ENCODE data around the gene TMEM150B.
A peak's percentile ranks its signal among the peaks of the same experiment; 100 is the strongest.

TMEM150B gene

GRCh38 chr19:55341171-55341588, 16.0 kb upstream of the TMEM150B start:
- H3K27me3 ChIP-seq (replicated peaks; ENCODE audit: control insufficient read depth, insufficient read depth, low read length): no peaks in the 10 kb centered on the region
- H3K4me3 ChIP-seq (replicated peaks; ENCODE audit: low read depth, low read length): peak overlapping the region; percentile 71
- peak; percentile 54 for DNase-seq (ENCODE audit: extremely low read depth, insufficient read length)
- no peaks in the 10 kb centered on the region; the same call in none of the 2 replicates for H3K36me3 ChIP-seq (ENCODE audit: control insufficient read depth, insufficient read depth, low read length)
- TF ChIP-seq CTCF (IDR thresholded peaks at IDR 0.05; ENCODE audit: insufficient read depth, low read length, poor library complexity, severe bottlenecking): no peak

DNA sequence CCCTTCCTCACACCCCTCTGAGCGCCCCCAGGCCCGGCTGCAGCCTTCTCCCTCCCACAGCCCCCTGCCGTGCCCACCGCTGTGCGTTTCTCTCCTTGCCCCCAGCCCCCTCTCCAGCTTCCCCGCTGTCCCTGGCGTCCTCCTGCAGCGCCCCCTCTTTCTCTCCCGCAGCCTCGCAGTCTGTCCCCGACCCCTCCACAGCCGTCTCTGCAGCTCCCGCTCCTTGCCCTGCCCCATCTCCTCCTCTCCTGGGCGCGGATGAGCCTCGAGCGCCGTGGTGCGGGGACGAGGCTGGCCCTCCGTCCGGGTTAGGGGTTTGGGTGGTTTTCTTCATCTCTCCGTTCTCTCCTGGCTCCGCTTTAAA, 15.6 kb upstream of the TMEM150B start:
- Histone ChIP-seq H3K4me3 (replicated peaks; ENCODE audit: low read depth, low read length) (peak overlapping the region; percentile 71), H3K36me3 (ENCODE audit: control insufficient read depth, insufficient read depth, low read length) (no peaks in the 10 kb centered on the region; the same call in none of the 2 replicates), H3K27me3 (replicated peaks; ENCODE audit: control insufficient read depth, insufficient read depth, low read length) (no peaks in the 10 kb centered on the region)
- no peak for DNase-seq (ENCODE audit: extremely low read depth, insufficient read length)
- peak; percentile 31 for TF ChIP-seq CTCF (IDR thresholded peaks at IDR 0.05; ENCODE audit: insufficient read depth, low read length, poor library complexity, severe bottlenecking)

- Histone ChIP-seq H3K4me3 (replicated peaks; ENCODE audit: low read depth, low read length) (peak overlapping the region; percentile 71), H3K27me3 (replicated peaks; ENCODE audit: control insufficient read depth, insufficient read depth, low read length) (no peaks in the 10 kb centered on the region), H3K36me3 (ENCODE audit: control insufficient read depth, insufficient read depth, low read length) (no peaks in the 10 kb centered on the region; the same call in none of the 2 replicates)
- no peak for DNase-seq (ENCODE audit: extremely low read depth, insufficient read length)
- TF ChIP-seq CTCF (IDR thresholded peaks at IDR 0.05; ENCODE audit: insufficient read depth, low read length, poor library complexity, severe bottlenecking): no peak
These were observed 15.0 kb upstream of the TMEM150B start for GRCh38 chr19:55339889-55340783.

DNA sequence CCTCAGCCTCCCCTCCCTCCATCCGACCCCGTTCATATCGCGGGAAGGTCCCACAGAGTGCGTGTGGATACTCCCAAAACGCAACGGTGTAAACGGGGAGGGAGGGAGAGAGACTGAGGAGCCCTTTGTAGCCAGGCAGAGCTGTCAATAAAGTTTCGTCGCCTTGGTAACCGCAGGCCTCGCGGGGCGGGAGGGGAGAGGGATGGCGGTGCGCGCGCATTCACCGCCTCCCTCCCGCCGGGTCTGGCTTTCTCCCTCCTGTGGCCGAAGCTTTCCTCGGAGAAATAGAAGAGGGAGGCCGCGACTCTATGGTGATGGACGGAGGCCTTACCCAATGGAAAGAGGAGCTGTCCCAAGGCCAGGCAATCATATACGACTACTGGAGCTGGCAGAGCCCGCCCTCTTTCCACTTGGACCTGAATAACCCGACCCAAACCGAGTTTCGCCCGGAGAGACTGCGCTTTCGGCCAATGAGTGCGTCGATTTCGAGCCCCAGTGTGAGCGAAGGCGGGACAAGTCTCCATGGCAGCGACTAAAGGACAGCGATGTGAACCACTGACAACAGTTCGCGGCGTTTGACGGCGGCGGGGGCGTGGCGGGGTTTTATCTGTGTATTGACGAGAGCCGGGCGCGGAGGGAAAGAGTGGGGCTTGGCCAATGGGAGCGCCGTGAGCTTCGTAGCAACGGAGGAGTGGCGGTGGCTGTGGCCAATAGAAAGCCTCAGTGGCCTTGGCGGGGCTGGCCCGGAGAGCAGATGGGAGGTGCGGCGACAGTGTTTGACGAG, 14.2 kb upstream of the TMEM150B start, which contains the start of gene KMT5C:
TSS of gene KMT5C (plus strand) at position 772 of the 784 bp plus-strand sequence. CDS start 2,061 bp downstream, outside the sequence.
- DNase-seq (ENCODE audit: extremely low read depth, insufficient read length): peak; percentile 100
- no peaks in the 10 kb centered on the region; the same call in none of the 2 replicates for H3K36me3 ChIP-seq (ENCODE audit: control insufficient read depth, insufficient read depth, low read length)
- H3K4me3 ChIP-seq (replicated peaks; ENCODE audit: low read depth, low read length): peak within 1 kb of the TSS; percentile 71
- no peak for TF ChIP-seq CTCF (IDR thresholded peaks at IDR 0.05; ENCODE audit: insufficient read depth, low read length, poor library complexity, severe bottlenecking)
- H3K27me3 ChIP-seq (replicated peaks; ENCODE audit: control insufficient read depth, insufficient read depth, low read length): no peaks in the 10 kb centered on the region

DNA sequence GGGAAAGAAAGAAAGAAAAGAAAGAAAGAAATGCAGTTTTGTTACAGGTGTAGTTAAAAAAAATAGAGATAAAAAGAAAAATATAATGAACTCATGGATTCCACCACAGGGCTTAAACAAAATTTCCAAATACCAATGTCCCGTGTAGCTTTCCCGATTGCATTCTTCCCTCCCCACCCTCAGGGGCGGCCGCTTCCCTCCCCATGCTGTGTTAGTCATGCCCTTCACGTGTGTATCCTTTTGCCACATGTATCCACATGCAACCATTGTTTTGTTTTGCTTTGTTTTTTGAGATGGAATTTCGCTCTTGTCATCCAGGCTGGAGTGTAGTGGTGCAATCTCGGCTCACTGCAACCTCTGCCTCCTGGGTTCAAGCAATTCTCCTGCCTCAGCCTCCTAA, 11.0 kb upstream of the TMEM150B start:
- no peak for DNase-seq (ENCODE audit: extremely low read depth, insufficient read length)
- no peaks in the 10 kb centered on the region for H3K36me3 ChIP-seq (ENCODE audit: control insufficient read depth, insufficient read depth, low read length)
- no peak for TF ChIP-seq CTCF (IDR thresholded peaks at IDR 0.05; ENCODE audit: insufficient read depth, low read length, poor library complexity, severe bottlenecking)

More for the DNA sequence above, 11.0 kb upstream of the TMEM150B start:
- Histone ChIP-seq H3K27me3 (replicated peaks; ENCODE audit: control insufficient read depth, insufficient read depth, low read length) (no peaks in the 10 kb centered on the region), H3K4me3 (replicated peaks; ENCODE audit: low read depth, low read length) (no peak overlapping the region)
